GM20000 (cell line): ENCODE data around the gene ANGEL1.

Experiments used
- DNase-seq: peaks from one replicate; pipeline ENCODE4 v3.0.0; 2012; ENCODE audit warnings: low spot score
- CTCF ChIP-seq: IDR thresholded peaks from 2 replicates; pipeline ENCODE4 v1.5.1; 2012; ENCODE audit warnings: mild to moderate bottlenecking, control low read depth; ENCODE audit errors: extremely low read depth, missing control alignments

Gene ANGEL1

GRCh38 chr14:76812422-76813383, at the start of gene ANGEL1:
TSS of gene ANGEL1 (minus strand) at chr14:76812882. CDS start at chr14:76812827, 55 bp downstream.
- DNase-seq = peak; percentile 96
- TF ChIP-seq CTCF = no peak

GRCh38 chr14:76861574-76862255, 49.0 kb upstream of the ANGEL1 start:
- TF ChIP-seq CTCF = no peak
- no peak for DNase-seq

GRCh38 chr14:76856769-76857168, 44.1 kb upstream of the ANGEL1 start:
- TF ChIP-seq CTCF = no peak
- no peak for DNase-seq

- DNase-seq = no peak
- TF ChIP-seq CTCF = no peak
These were observed 42.4 kb upstream of the ANGEL1 start for GRCh38 chr14:76855066-76855465.

GRCh38 chr14:76848879-76849278, 36.2 kb upstream of the ANGEL1 start:
- no peak for DNase-seq
- no peak for TF ChIP-seq CTCF

- no peak for TF ChIP-seq CTCF
- no peak for DNase-seq
These were observed 33.8 kb upstream of the ANGEL1 start for GRCh38 chr14:76846331-76847047.

GRCh38 chr14:76844223-76844622, 31.5 kb upstream of the ANGEL1 start:
- no peak for DNase-seq
- no peak for TF ChIP-seq CTCF
